ENCODE data around the gene PALM3.

PALM3 gene

GRCh38 chr19:14088634-14089411 lies 26.9 kb upstream of the PALM3 start:
- peaks cover 9% of the 10 kb centered on the region for H3K9me3 ChIP-seq (ENCODE audit: control insufficient read depth, low read length)
- peak overlapping the region; percentile 49 for H3K9ac ChIP-seq (ENCODE audit: low read length)
- H3K4me1 ChIP-seq (ENCODE audit: control insufficient read depth, insufficient read depth, low read length) = peaks cover 11% of the 10 kb centered on the region
- H3K4me3 ChIP-seq (ENCODE audit: low read length) = peak overlapping the region; percentile 70
- DNase-seq (ENCODE audit: low read depth) = no peak
- no peaks in the 10 kb centered on the region for H3K27me3 ChIP-seq (replicated peaks; ENCODE audit: control insufficient read depth, insufficient read depth, low read length)
- peaks cover 19% of the 10 kb centered on the region for H3K36me3 ChIP-seq (ENCODE audit: control insufficient read depth, insufficient read depth, low read length, severe bottlenecking)

DNA sequence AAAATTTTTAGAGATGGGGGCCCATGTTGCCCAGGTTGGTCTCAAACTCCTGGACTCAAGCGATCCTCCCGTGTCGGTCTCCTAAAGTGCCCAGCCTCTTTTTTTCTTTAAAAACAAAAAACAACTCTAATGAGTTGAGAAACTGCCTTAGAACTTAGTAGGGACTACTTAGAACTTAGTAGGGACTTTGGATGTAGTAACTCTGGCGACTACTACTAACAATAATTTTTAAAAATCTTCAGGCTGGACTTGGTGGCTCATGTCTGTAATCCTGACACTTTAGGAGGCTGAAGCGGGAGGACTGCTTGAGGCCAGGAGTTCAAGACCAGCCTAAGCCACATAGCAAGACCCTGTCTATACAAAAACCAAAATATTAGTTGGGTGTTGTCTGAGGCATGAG lies 24.2 kb upstream of the PALM3 start:
- H3K27me3 ChIP-seq (replicated peaks; ENCODE audit: control insufficient read depth, insufficient read depth, low read length) = no peaks in the 10 kb centered on the region
- H3K4me3 ChIP-seq (ENCODE audit: low read length) = no peak overlapping the region

GRCh38 chr19:14085309-14085995 lies 23.6 kb upstream of the PALM3 start, which contains the start of gene C19orf67:
Gene C19orf67 (minus strand): TSS chr19:14085783. CDS start chr19:14085627, 156 bp downstream.
- no peaks in the 10 kb centered on the region for H3K27me3 ChIP-seq (replicated peaks; ENCODE audit: control insufficient read depth, insufficient read depth, low read length)

More for the DNA sequence above, 24.2 kb upstream of the PALM3 start:
- no peak for DNase-seq (ENCODE audit: low read depth)
- Histone ChIP-seq H3K4me1 (ENCODE audit: control insufficient read depth, insufficient read depth, low read length) (peaks cover 13% of the 10 kb centered on the region), H3K9me3 (ENCODE audit: control insufficient read depth, low read length) (no peaks in the 10 kb centered on the region), H3K9ac (ENCODE audit: low read length) (no peak overlapping the region), H3K36me3 (ENCODE audit: control insufficient read depth, insufficient read depth, low read length, severe bottlenecking) (peaks cover 14% of the 10 kb centered on the region)

GRCh38 chr19:14082675-14082960 lies 20.7 kb upstream of the PALM3 start:
- no peaks in the 10 kb centered on the region for H3K9me3 ChIP-seq (ENCODE audit: control insufficient read depth, low read length)
- peaks cover under 1% of the 10 kb centered on the region for H3K36me3 ChIP-seq (ENCODE audit: control insufficient read depth, insufficient read depth, low read length, severe bottlenecking)
- H3K4me1 ChIP-seq (ENCODE audit: control insufficient read depth, insufficient read depth, low read length) = peaks cover 18% of the 10 kb centered on the region
- peak overlapping the region; percentile 93 for H3K4me3 ChIP-seq (ENCODE audit: low read length)
- H3K27me3 ChIP-seq (replicated peaks; ENCODE audit: control insufficient read depth, insufficient read depth, low read length) = no peaks in the 10 kb centered on the region
- no peak for DNase-seq (ENCODE audit: low read depth)
- peak overlapping the region; percentile 96 for H3K9ac ChIP-seq (ENCODE audit: low read length)

More at GRCh38 chr19:14085309-14085995, 23.6 kb upstream of the PALM3 start, which contains the start of gene C19orf67:
- peaks cover 14% of the 10 kb centered on the region for H3K36me3 ChIP-seq (ENCODE audit: control insufficient read depth, insufficient read depth, low read length, severe bottlenecking)
- DNase-seq (ENCODE audit: low read depth) = no peak
- H3K9me3 ChIP-seq (ENCODE audit: control insufficient read depth, low read length) = no peaks in the 10 kb centered on the region
- H3K4me1 ChIP-seq (ENCODE audit: control insufficient read depth, insufficient read depth, low read length) = peaks cover 14% of the 10 kb centered on the region
- H3K4me3 ChIP-seq (ENCODE audit: low read length) = no peak within 1 kb of the TSS
- H3K9ac ChIP-seq (ENCODE audit: low read length) = no peak within 1 kb of the TSS

- Histone ChIP-seq H3K9ac (ENCODE audit: low read length) (peak overlapping the region; percentile 96), H3K9me3 (ENCODE audit: control insufficient read depth, low read length) (no peaks in the 10 kb centered on the region), H3K27me3 (replicated peaks; ENCODE audit: control insufficient read depth, insufficient read depth, low read length) (no peaks in the 10 kb centered on the region), H3K36me3 (ENCODE audit: control insufficient read depth, insufficient read depth, low read length, severe bottlenecking) (no peaks in the 10 kb centered on the region), H3K4me1 (ENCODE audit: control insufficient read depth, insufficient read depth, low read length) (peaks cover 18% of the 10 kb centered on the region), H3K4me3 (ENCODE audit: low read length) (peak overlapping the region; percentile 93)
- DNase-seq (ENCODE audit: low read depth) = peak; percentile 63
Observed at GRCh38 chr19:14081797-14082674, 20.2 kb upstream of the PALM3 start.

DNA sequence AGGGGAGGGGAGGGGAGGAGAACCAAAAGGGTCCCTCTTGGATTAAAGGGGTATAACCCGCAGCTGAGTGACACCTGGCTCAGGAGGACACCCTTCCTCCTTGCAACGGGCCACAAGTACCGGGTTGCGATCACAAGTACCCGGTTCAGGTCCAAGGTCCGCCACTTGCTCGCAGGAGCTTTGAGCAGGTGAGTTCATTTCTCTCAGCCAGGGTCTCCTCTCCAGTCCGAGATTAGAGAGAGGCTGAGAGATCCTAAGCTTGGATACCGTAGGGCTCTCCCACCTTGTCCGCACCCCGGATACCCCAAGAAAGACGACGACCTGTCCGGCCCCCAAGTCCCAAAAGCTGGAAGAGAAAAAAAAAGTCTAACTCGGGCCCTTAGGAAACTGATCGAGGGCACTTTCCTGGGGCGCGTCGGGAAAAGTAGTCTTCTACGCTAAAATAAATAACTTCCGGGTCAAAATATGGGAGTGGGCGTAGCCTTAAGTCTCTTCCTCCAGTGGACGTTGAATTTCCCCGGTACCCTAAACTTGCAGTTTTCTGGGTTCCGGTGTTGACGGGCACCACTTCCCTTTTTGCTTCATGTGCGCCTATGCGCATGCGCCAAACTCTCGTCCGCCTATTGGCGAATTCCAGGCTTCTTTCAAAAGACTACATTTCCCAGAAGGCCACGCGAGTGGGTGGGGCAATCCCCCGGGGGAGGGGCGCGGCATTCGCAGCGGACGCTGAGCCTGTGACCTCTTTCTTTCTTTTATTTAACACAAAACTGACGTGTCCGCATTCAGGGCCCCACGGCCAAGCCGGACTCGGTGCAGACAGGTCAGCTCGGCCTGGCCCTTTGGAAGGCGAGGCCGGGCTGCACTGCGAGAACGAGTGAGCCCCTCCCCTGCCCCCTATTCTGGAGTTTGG lies 19.3 kb upstream of the PALM3 start:
- Histone ChIP-seq H3K9me3 (ENCODE audit: control insufficient read depth, low read length) (no peaks in the 10 kb centered on the region), H3K27me3 (replicated peaks; ENCODE audit: control insufficient read depth, insufficient read depth, low read length) (no peaks in the 10 kb centered on the region), H3K36me3 (ENCODE audit: control insufficient read depth, insufficient read depth, low read length, severe bottlenecking) (no peaks in the 10 kb centered on the region), H3K4me1 (ENCODE audit: control insufficient read depth, insufficient read depth, low read length) (peaks cover 18% of the 10 kb centered on the region), H3K4me3 (ENCODE audit: low read length) (peak overlapping the region; percentile 93), H3K9ac (ENCODE audit: low read length) (peak overlapping the region; percentile 96)
- DNase-seq (ENCODE audit: low read depth) = peak; percentile 100

- no peak for DNase-seq (ENCODE audit: low read depth)
- Histone ChIP-seq H3K27me3 (replicated peaks; ENCODE audit: control insufficient read depth, insufficient read depth, low read length) (no peaks in the 10 kb centered on the region), H3K9me3 (ENCODE audit: control insufficient read depth, low read length) (no peaks in the 10 kb centered on the region), H3K9ac (ENCODE audit: low read length) (peak overlapping the region; percentile 22), H3K36me3 (ENCODE audit: control insufficient read depth, insufficient read depth, low read length, severe bottlenecking) (no peaks in the 10 kb centered on the region), H3K4me3 (ENCODE audit: low read length) (no peak overlapping the region), H3K4me1 (ENCODE audit: control insufficient read depth, insufficient read depth, low read length) (peaks cover 35% of the 10 kb centered on the region)
Observed at GRCh38 chr19:14078411-14078810, 16.5 kb upstream of the PALM3 start.

DNA sequence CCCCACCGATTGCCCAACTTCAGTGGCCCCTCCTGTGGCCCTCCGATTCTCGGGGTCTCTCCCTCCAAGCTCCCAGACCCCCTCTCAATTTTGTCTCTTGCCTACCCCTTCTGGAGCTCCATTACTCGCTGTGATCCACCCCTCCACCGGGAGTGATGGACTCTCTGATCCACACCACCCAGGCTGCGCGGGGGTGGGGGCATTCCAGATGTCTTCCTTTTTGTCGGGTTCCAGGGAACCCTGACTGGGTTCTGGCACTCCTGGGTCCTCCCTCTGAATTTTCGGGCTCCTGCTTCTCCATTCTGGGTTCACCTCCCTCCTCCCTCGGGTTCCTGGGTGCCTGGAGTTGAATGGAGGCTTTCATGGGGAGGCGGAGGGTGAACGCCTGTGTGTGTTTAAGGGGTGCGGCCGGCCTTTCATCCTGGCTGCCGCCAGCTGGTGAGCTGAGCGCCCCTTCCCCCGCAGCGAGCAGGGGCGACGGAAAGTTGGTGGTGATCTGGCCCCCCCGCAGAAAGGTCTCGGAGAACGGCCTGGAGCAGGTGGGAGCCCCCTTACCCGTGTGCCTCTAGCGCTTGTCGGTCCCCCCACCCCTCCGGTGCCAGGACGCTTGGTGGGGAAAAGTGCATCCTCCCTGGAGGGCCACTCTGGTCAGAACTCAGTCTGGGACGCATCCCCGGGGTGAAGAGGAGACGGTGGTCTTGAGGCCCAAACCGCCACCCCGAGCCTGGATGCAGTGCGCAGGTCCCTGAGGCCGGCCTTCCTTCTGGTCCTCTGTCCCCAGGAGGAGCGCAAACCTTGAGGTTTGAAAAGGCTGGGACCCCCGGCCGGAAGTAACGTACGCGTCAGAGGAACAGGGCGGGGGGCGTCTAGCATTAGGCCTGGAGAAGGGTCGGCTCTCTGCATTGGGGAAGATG lies 12.3 kb upstream of the PALM3 start:
- DNase-seq (ENCODE audit: low read depth) = peak; percentile 62
- Histone ChIP-seq H3K9ac (ENCODE audit: low read length) (peak overlapping the region; percentile 87), H3K27me3 (replicated peaks; ENCODE audit: control insufficient read depth, insufficient read depth, low read length) (no peaks in the 10 kb centered on the region), H3K4me3 (ENCODE audit: low read length) (peak overlapping the region; percentile 88), H3K4me1 (ENCODE audit: control insufficient read depth, insufficient read depth, low read length) (peaks cover 35% of the 10 kb centered on the region), H3K36me3 (ENCODE audit: control insufficient read depth, insufficient read depth, low read length, severe bottlenecking) (no peaks in the 10 kb centered on the region), H3K9me3 (ENCODE audit: control insufficient read depth, low read length) (no peaks in the 10 kb centered on the region)

DNA sequence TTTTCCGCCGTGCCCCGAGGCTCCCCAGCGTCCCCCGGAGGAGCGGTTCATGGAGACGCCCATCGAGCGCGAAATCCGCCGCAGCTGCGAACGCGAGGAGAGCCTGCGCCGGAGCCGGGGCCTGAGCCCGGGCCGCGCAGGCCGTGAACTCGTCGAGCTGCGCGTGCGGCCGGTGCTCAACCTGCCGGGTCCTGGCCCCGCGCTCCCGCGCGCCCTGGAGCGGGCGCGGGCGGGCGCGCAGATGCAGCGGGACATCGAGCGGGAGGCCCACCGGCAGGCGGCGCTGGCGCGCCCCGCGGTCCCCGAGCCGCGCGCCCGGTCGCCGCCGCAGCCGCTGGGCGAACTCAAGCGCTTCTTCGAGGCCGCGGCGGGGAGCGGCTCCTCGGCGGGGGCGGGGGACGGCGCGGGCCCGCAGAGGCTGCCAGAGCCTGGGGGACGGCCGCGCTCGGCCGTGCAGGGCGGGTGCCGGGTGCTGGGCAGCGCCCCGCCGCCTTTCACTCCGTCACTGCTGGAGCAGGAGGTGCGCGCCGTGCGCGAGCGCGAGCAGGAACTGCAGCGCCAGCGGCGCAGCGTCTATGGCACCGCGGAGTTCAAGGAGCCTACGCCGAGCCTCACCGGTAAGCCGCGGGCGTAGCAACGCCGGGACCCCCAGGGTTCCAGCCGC lies 11.5 kb upstream of the PALM3 start:
- Histone ChIP-seq H3K36me3 (ENCODE audit: control insufficient read depth, insufficient read depth, low read length, severe bottlenecking) (no peaks in the 10 kb centered on the region), H3K9me3 (ENCODE audit: control insufficient read depth, low read length) (no peaks in the 10 kb centered on the region), H3K27me3 (replicated peaks; ENCODE audit: control insufficient read depth, insufficient read depth, low read length) (no peaks in the 10 kb centered on the region), H3K4me3 (ENCODE audit: low read length) (peak overlapping the region; percentile 88), H3K4me1 (ENCODE audit: control insufficient read depth, insufficient read depth, low read length) (peaks cover 31% of the 10 kb centered on the region), H3K9ac (ENCODE audit: low read length) (peak overlapping the region; percentile 87)
- DNase-seq (ENCODE audit: low read depth) = peak; percentile 89

All from adipocyte (in vitro differentiated cells).